ENCODE data around the gene CDHR2.

The CDHR2 gene

GRCh38 chr5:176568657-176569056 lies 19.5 kb downstream of the CDHR2 start:
- no peak for TF ChIP-seq CTCF (conservative IDR thresholded peaks at IDR 0.05; ENCODE audit: low read depth, low read length)
- no peaks in the 10 kb centered on the region for H3K36me3 ChIP-seq (ENCODE audit: insufficient read depth)
- no peak overlapping the region for H3K9ac ChIP-seq
- no peaks in the 10 kb centered on the region for H3K27me3 ChIP-seq (ENCODE audit: insufficient read depth, low read depth)
- no peak overlapping the region for H3K27ac ChIP-seq
- H3K4me1 ChIP-seq (ENCODE audit: low read depth, poor library complexity, severe bottlenecking), result no peaks in the 10 kb centered on the region
- H3K4me2 ChIP-seq, result no peak overlapping the region
- no peak overlapping the region for H2AFZ ChIP-seq (ENCODE audit: low read depth)
- no peaks in the 10 kb centered on the region for H4K20me1 ChIP-seq (ENCODE audit: insufficient read depth)
- H3K79me2 ChIP-seq (ENCODE audit: insufficient read depth, low read depth), result no peaks in the 10 kb centered on the region
- H3K4me3 ChIP-seq (IDR thresholded peaks at IDR 0.05; ENCODE audit: insufficient read depth, low read depth, low read length), result no peak overlapping the region

- no peak for TF ChIP-seq CTCF (conservative IDR thresholded peaks at IDR 0.05; ENCODE audit: low read depth, low read length)
Measured at GRCh38 chr5:176570044-176570443, 20.9 kb downstream of the CDHR2 start.

GRCh38 chr5:176573564-176574296 lies 24.6 kb downstream of the CDHR2 start:
- no peaks in the 10 kb centered on the region for H4K20me1 ChIP-seq (ENCODE audit: insufficient read depth)
- H3K4me1 ChIP-seq (ENCODE audit: low read depth, poor library complexity, severe bottlenecking), result peaks cover 3% of the 10 kb centered on the region
- no peak overlapping the region for H3K4me3 ChIP-seq (IDR thresholded peaks at IDR 0.05; ENCODE audit: insufficient read depth, low read depth, low read length)
- H3K4me2 ChIP-seq, result no peak overlapping the region; the same call in 1 of the 2 replicates
- no peak overlapping the region for H3K9ac ChIP-seq
- no peaks in the 10 kb centered on the region for H3K36me3 ChIP-seq (ENCODE audit: insufficient read depth)
- peak; percentile 76 for TF ChIP-seq CTCF (conservative IDR thresholded peaks at IDR 0.05; ENCODE audit: low read depth, low read length)
- no peak overlapping the region for H3K27ac ChIP-seq
- no peaks in the 10 kb centered on the region for H3K79me2 ChIP-seq (ENCODE audit: insufficient read depth, low read depth)
- no peaks in the 10 kb centered on the region for H3K27me3 ChIP-seq (ENCODE audit: insufficient read depth, low read depth)
- H2AFZ ChIP-seq (ENCODE audit: low read depth), result peak overlapping the region; percentile 38; the same call in 1 of the 2 replicates

More at GRCh38 chr5:176570044-176570443, 20.9 kb downstream of the CDHR2 start:
- Histone ChIP-seq H3K79me2 (ENCODE audit: insufficient read depth, low read depth) (no peaks in the 10 kb centered on the region), H3K4me3 (IDR thresholded peaks at IDR 0.05; ENCODE audit: insufficient read depth, low read depth, low read length) (no peak overlapping the region), H3K27ac (no peak overlapping the region), H3K36me3 (ENCODE audit: insufficient read depth) (no peaks in the 10 kb centered on the region), H3K4me2 (no peak overlapping the region), H3K4me1 (ENCODE audit: low read depth, poor library complexity, severe bottlenecking) (peaks cover 3% of the 10 kb centered on the region), H3K27me3 (ENCODE audit: insufficient read depth, low read depth) (no peaks in the 10 kb centered on the region), H3K9ac (no peak overlapping the region), H2AFZ (ENCODE audit: low read depth) (no peak overlapping the region), H4K20me1 (ENCODE audit: insufficient read depth) (no peaks in the 10 kb centered on the region)

- Histone ChIP-seq H3K79me2 (ENCODE audit: insufficient read depth, low read depth) (no peaks in the 10 kb centered on the region), H4K20me1 (ENCODE audit: insufficient read depth) (no peaks in the 10 kb centered on the region), H3K4me3 (IDR thresholded peaks at IDR 0.05; ENCODE audit: insufficient read depth, low read depth, low read length) (no peak overlapping the region), H2AFZ (ENCODE audit: low read depth) (no peak overlapping the region), H3K9ac (no peak overlapping the region), H3K4me2 (no peak overlapping the region; the same call in 1 of the 2 replicates), H3K4me1 (ENCODE audit: low read depth, poor library complexity, severe bottlenecking) (peaks cover 3% of the 10 kb centered on the region), H3K27me3 (ENCODE audit: insufficient read depth, low read depth) (no peaks in the 10 kb centered on the region), H3K27ac (no peak overlapping the region), H3K36me3 (ENCODE audit: insufficient read depth) (no peaks in the 10 kb centered on the region)
- peak; percentile 49; the same call in 1 of the 2 replicates for TF ChIP-seq CTCF (conservative IDR thresholded peaks at IDR 0.05; ENCODE audit: low read depth, low read length)
Measured at GRCh38 chr5:176574297-176574591, 25.1 kb downstream of the CDHR2 start.

All from KMS-11 (cell line).